Suppressor macrophage treated with lipopolysaccharide for 1 hour (primary cell): Measurements from ENCODE around the gene DDAH2.

Experiments
- DNase-seq, 3 donors: peaks; one replicate each; pipeline ENCODE4 v3.0.0-alpha.2; 2020 to 2022

The DDAH2 gene

GRCh38 chr6:31760790-31761189 lies 31.7 kb upstream of the DDAH2 start:
- no peak for DNase-seq

- no peak for DNase-seq
These were observed 29.2 kb upstream of the DDAH2 start for GRCh38 chr6:31758281-31758680.

GRCh38 chr6:31752739-31753319 lies 23.7 kb upstream of the DDAH2 start:
- peak in 1 of 3 donors; percentile 11 for DNase-seq

GRCh38 chr6:31750411-31751022 lies 21.4 kb upstream of the DDAH2 start:
- DNase-seq, result no peak

- DNase-seq, result no peak
These were observed 20.4 kb upstream of the DDAH2 start for GRCh38 chr6:31749301-31750036.

GRCh38 chr6:31744422-31744821 lies 15.3 kb upstream of the DDAH2 start:
- DNase-seq, result no peak

GRCh38 chr6:31742894-31743293 lies 13.8 kb upstream of the DDAH2 start:
- DNase-seq, result no peak

GRCh38 chr6:31741815-31742214 lies 12.7 kb upstream of the DDAH2 start:
- DNase-seq, result no peak

- peak; percentile 64 to 80 (median 71) for DNase-seq
These were observed 11.5 kb upstream of the DDAH2 start for GRCh38 chr6:31740397-31741223.

GRCh38 chr6:31739639-31740396 lies 10.7 kb upstream of the DDAH2 start, which contains the start of gene MSH5:
MSH5 (plus strand) TSS chr6:31740005; CDS start chr6:31740467, 462 bp downstream.
- peak; percentile 99 for DNase-seq

- peak; percentile 92 to 95 (median 92) for DNase-seq
These were observed 9.2 kb upstream of the DDAH2 start for GRCh38 chr6:31737991-31738979.

- DNase-seq, result peak; percentile 43 to 82 (median 73)
These were observed 8.4 kb upstream of the DDAH2 start for GRCh38 chr6:31737315-31737990.

GRCh38 chr6:31736768-31737314 lies 7.7 kb upstream of the DDAH2 start:
- peak; percentile 27 to 48 (median 46) for DNase-seq

- DNase-seq, result peak; percentile 92 to 96 (median 94)
These were observed 7.1 kb upstream of the DDAH2 start, which contains the start of gene CLIC1 for GRCh38 chr6:31736021-31736767. CLIC1 (minus strand) TSS chr6:31736530; CDS start chr6:31736300, 230 bp downstream.

GRCh38 chr6:31734821-31735406 lies 5.8 kb upstream of the DDAH2 start:
- peak; percentile 87 to 88 (median 87) for DNase-seq

- DNase-seq, result no peak
These were observed 5.2 kb upstream of the DDAH2 start for GRCh38 chr6:31734247-31734820.

- DNase-seq, result no peak
These were observed 4.6 kb upstream of the DDAH2 start for GRCh38 chr6:31733734-31734133.

- no peak for DNase-seq
These were observed 2.9 kb upstream of the DDAH2 start for GRCh38 chr6:31732029-31732428.
